ENCODE measurements around the gene SMIM30. TPM values are rescaled to one million over a fixed set of nuclear protein-coding genes. Genes with fewer than 3 reads are reported as not detected.

Gene SMIM30
- total RNA-seq, 1 experiment from 2014 or later = 47.9 TPM

DNA sequence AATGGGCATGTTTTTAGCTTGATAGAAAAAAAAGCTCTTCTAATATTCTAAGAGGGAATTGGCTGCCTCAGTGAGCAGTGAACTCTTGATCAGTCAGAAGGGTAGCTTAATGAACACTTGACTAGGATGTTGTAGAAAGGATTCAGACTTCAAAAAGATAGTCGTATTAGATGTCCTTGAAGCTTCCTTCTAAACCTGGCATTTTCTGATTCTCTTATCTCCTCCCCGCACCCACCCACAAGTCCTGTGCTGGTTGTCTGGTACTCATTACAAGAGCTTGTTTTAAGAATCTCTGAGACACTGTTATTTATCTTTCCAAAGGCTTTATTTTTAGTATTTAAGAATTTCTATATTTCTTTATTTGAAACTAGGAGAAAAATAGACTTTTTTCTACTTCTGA lies 7.4 kb upstream of the SMIM30 start (continued):
- TF ChIP-seq, protein P1, sequence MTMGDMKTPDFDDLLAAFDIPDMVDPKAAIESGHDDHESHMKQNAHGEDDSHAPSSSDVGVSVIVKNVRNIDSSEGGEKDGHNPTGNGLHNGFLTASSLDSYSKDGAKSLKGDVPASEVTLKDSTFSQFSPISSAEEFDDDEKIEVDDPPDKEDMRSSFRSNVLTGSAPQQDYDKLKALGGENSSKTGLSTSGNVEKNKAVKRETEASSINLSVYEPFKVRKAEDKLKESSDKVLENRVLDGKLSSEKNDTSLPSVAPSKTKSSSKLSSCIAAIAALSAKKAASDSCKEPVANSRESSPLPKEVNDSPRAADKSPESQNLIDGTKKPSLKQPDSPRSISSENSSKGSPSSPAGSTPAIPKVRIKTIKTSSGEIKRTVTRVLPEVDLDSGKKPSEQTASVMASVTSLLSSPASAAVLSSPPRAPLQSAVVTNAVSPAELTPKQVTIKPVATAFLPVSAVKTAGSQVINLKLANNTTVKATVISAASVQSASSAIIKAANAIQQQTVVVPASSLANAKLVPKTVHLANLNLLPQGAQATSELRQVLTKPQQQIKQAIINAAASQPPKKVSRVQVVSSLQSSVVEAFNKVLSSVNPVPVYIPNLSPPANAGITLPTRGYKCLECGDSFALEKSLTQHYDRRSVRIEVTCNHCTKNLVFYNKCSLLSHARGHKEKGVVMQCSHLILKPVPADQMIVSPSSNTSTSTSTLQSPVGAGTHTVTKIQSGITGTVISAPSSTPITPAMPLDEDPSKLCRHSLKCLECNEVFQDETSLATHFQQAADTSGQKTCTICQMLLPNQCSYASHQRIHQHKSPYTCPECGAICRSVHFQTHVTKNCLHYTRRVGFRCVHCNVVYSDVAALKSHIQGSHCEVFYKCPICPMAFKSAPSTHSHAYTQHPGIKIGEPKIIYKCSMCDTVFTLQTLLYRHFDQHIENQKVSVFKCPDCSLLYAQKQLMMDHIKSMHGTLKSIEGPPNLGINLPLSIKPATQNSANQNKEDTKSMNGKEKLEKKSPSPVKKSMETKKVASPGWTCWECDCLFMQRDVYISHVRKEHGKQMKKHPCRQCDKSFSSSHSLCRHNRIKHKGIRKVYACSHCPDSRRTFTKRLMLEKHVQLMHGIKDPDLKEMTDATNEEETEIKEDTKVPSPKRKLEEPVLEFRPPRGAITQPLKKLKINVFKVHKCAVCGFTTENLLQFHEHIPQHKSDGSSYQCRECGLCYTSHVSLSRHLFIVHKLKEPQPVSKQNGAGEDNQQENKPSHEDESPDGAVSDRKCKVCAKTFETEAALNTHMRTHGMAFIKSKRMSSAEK (CRISPR knock-in tag; IDR thresholded peaks at IDR 0.05; ENCODE audit: borderline replicate concordance) = no peak
- TF ChIP-seq, protein P2, sequence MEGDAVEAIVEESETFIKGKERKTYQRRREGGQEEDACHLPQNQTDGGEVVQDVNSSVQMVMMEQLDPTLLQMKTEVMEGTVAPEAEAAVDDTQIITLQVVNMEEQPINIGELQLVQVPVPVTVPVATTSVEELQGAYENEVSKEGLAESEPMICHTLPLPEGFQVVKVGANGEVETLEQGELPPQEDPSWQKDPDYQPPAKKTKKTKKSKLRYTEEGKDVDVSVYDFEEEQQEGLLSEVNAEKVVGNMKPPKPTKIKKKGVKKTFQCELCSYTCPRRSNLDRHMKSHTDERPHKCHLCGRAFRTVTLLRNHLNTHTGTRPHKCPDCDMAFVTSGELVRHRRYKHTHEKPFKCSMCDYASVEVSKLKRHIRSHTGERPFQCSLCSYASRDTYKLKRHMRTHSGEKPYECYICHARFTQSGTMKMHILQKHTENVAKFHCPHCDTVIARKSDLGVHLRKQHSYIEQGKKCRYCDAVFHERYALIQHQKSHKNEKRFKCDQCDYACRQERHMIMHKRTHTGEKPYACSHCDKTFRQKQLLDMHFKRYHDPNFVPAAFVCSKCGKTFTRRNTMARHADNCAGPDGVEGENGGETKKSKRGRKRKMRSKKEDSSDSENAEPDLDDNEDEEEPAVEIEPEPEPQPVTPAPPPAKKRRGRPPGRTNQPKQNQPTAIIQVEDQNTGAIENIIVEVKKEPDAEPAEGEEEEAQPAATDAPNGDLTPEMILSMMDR (IDR thresholded peaks at IDR 0.05) = no peak
- TF ChIP-seq, protein P3, sequence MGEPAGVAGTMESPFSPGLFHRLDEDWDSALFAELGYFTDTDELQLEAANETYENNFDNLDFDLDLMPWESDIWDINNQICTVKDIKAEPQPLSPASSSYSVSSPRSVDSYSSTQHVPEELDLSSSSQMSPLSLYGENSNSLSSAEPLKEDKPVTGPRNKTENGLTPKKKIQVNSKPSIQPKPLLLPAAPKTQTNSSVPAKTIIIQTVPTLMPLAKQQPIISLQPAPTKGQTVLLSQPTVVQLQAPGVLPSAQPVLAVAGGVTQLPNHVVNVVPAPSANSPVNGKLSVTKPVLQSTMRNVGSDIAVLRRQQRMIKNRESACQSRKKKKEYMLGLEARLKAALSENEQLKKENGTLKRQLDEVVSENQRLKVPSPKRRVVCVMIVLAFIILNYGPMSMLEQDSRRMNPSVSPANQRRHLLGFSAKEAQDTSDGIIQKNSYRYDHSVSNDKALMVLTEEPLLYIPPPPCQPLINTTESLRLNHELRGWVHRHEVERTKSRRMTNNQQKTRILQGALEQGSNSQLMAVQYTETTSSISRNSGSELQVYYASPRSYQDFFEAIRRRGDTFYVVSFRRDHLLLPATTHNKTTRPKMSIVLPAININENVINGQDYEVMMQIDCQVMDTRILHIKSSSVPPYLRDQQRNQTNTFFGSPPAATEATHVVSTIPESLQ (CRISPR knock-in tag; IDR thresholded peaks at IDR 0.05) = no peak
- TF ChIP-seq, protein P4, sequence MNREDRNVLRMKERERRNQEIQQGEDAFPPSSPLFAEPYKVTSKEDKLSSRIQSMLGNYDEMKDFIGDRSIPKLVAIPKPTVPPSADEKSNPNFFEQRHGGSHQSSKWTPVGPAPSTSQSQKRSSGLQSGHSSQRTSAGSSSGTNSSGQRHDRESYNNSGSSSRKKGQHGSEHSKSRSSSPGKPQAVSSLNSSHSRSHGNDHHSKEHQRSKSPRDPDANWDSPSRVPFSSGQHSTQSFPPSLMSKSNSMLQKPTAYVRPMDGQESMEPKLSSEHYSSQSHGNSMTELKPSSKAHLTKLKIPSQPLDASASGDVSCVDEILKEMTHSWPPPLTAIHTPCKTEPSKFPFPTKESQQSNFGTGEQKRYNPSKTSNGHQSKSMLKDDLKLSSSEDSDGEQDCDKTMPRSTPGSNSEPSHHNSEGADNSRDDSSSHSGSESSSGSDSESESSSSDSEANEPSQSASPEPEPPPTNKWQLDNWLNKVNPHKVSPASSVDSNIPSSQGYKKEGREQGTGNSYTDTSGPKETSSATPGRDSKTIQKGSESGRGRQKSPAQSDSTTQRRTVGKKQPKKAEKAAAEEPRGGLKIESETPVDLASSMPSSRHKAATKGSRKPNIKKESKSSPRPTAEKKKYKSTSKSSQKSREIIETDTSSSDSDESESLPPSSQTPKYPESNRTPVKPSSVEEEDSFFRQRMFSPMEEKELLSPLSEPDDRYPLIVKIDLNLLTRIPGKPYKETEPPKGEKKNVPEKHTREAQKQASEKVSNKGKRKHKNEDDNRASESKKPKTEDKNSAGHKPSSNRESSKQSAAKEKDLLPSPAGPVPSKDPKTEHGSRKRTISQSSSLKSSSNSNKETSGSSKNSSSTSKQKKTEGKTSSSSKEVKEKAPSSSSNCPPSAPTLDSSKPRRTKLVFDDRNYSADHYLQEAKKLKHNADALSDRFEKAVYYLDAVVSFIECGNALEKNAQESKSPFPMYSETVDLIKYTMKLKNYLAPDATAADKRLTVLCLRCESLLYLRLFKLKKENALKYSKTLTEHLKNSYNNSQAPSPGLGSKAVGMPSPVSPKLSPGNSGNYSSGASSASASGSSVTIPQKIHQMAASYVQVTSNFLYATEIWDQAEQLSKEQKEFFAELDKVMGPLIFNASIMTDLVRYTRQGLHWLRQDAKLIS (CRISPR knock-in tag; IDR thresholded peaks at IDR 0.05; ENCODE audit: borderline replicate concordance) = no peak
- TF ChIP-seq NFATC4 (CRISPR knock-in tag; IDR thresholded peaks at IDR 0.05) (no peak), SOX15 (CRISPR knock-in tag; IDR thresholded peaks at IDR 0.05) (no peak)

DNA sequence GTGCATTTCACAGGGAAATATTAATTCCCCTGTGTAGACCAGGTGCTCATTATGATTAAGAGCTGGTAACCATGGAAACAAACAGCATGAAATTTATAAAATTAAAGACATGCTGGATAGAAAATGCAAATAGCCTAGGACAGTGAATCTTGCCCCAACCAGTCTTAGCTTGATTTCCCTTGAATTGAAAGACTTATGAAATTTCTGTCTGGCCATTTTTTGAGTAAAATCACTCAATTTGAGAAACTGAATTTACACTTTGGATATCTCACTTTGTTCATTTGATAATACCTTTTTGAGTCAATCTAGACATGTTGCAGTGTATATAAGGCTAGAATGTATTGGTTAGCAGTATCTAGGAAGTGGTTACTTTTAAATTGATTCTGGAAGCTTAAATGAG lies 4.4 kb upstream of the SMIM30 start:
- peaks cover 1% of the 10 kb centered on the region for H3K4me1 Mint-ChIP-seq
- H3K27ac Mint-ChIP-seq = no peak overlapping the region
- H3K4me3 Mint-ChIP-seq = no peak overlapping the region
- no peak for DNase-seq (ENCODE audit: low spot score)
- no peak for ATAC-seq
- H3K27me3 Mint-ChIP-seq (ENCODE audit: low read depth) = peaks cover 26% of the 10 kb centered on the region
- TF ChIP-seq, protein P5, sequence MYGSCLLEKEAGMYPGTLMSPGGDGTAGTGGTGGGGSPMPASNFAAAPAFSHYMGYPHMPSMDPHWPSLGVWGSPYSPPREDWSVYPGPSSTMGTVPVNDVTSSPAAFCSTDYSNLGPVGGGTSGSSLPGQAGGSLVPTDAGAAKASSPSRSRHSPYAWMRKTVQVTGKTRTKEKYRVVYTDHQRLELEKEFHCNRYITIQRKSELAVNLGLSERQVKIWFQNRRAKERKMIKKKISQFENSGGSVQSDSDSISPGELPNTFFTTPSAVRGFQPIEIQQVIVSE (CRISPR knock-in tag; IDR thresholded peaks at IDR 0.05; ENCODE audit: borderline replicate concordance) = no peak
- TF ChIP-seq NR2C2 (CRISPR knock-in tag; IDR thresholded peaks at IDR 0.05) = no peak
- no peak for TF ChIP-seq ZNF219 (CRISPR knock-in tag; IDR thresholded peaks at IDR 0.05; ENCODE audit: borderline replicate concordance)
- TF ChIP-seq, protein P6, sequence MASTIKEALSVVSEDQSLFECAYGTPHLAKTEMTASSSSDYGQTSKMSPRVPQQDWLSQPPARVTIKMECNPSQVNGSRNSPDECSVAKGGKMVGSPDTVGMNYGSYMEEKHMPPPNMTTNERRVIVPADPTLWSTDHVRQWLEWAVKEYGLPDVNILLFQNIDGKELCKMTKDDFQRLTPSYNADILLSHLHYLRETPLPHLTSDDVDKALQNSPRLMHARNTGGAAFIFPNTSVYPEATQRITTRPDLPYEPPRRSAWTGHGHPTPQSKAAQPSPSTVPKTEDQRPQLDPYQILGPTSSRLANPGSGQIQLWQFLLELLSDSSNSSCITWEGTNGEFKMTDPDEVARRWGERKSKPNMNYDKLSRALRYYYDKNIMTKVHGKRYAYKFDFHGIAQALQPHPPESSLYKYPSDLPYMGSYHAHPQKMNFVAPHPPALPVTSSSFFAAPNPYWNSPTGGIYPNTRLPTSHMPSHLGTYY (CRISPR knock-in tag; IDR thresholded peaks at IDR 0.05) = no peak
- H3K36me3 Mint-ChIP-seq = peaks cover under 1% of the 10 kb centered on the region; the same call in 1 of the 2 replicates
- CTCF ChIA-PET = no interaction called here
- POLR2A ChIA-PET = no interaction called here
- H3K9me3 Mint-ChIP-seq = no peaks in the 10 kb centered on the region
